H9 (cell line): ENCODE data around the gene NUP88. TPM values are rescaled to one million over a fixed set of nuclear protein-coding genes. Genes with fewer than 3 reads are reported as not detected.

ENCODE experiments used
- DNase-seq: peaks from one replicate; pipeline ENCODE4 v3.0.0-alpha.2; 2017
- H2AFZ ChIP-seq: one replicate; pipeline ENCODE4 v1.6.1; 2013; ENCODE audit warnings: mild to moderate bottlenecking, low read length, control low read depth, moderate library complexity
- H2AK5ac ChIP-seq: 2 replicates; pipeline ENCODE4 v1.6.1; 2013; ENCODE audit warnings: low read length, control low read depth, mixed read lengths; ENCODE audit not compliant: insufficient read length
- H2BK120ac ChIP-seq: one replicate; pipeline ENCODE4 v1.6.1; 2013; ENCODE audit warnings: low read depth, mild to moderate bottlenecking, low read length, control low read depth, inconsistent platforms; ENCODE audit not compliant: poor library complexity, severe bottlenecking
- H2BK12ac ChIP-seq: 2 replicates; pipeline ENCODE4 v1.6.1; 2013; ENCODE audit warnings: low read length, control low read depth, mixed read lengths, low read depth; ENCODE audit not compliant: insufficient read length
- H2BK15ac ChIP-seq: 2 replicates; pipeline ENCODE4 v1.6.1; 2013; ENCODE audit warnings: low read depth, low read length, control low read depth
- H2BK20ac ChIP-seq: one replicate; pipeline ENCODE4 v1.6.1; 2013; ENCODE audit warnings: low read depth, mild to moderate bottlenecking, low read length, control low read depth, inconsistent platforms; ENCODE audit not compliant: poor library complexity, severe bottlenecking
- H2BK5ac ChIP-seq: 2 replicates; pipeline ENCODE4 v1.6.1; 2013; ENCODE audit warnings: low read length, control low read depth, mixed read lengths; ENCODE audit not compliant: insufficient read length
- H3K14ac ChIP-seq: 2 replicates; pipeline ENCODE4 v1.6.1; 2013; ENCODE audit warnings: low read length, control low read depth; ENCODE audit not compliant: insufficient read depth
- H3K18ac ChIP-seq: 2 replicates; pipeline ENCODE4 v1.6.1; 2013; ENCODE audit warnings: low read depth, mild to moderate bottlenecking, mixed read lengths, low read length, control low read depth; ENCODE audit not compliant: insufficient read length
- H3K23ac ChIP-seq: 2 replicates; pipeline ENCODE4 v1.6.1; 2013; ENCODE audit warnings: low read length, control low read depth, mixed read lengths, low read depth; ENCODE audit not compliant: insufficient read length
- H3K23me2 ChIP-seq: 2 replicates; pipeline ENCODE4 v1.6.1; 2013; ENCODE audit warnings: low read depth, mild to moderate bottlenecking, mixed read lengths, low read length, control low read depth; ENCODE audit not compliant: insufficient read length, poor library complexity, severe bottlenecking
- H3K27ac ChIP-seq: 2 replicates; pipeline ENCODE4 v1.5.1; 2013; ENCODE audit warnings: low read length, control low read depth, mixed read lengths, low read depth; ENCODE audit not compliant: insufficient read length
- H3K27me3 ChIP-seq: 2 replicates; pipeline ENCODE4 v1.6.1; 2013; ENCODE audit warnings: low read length, control low read depth, inconsistent platforms; ENCODE audit not compliant: insufficient read depth
- H3K4ac ChIP-seq: 2 replicates; pipeline ENCODE4 v1.6.1; 2013; ENCODE audit warnings: low read depth, mild to moderate bottlenecking, control low read depth, inconsistent platforms, low read length, moderate library complexity
- H3K4me1 ChIP-seq: 2 replicates; pipeline ENCODE4 v1.6.1; 2013; ENCODE audit warnings: low read length, control low read depth, inconsistent platforms; ENCODE audit not compliant: insufficient read depth
- H3K4me2 ChIP-seq: 2 replicates; pipeline ENCODE4 v1.6.1; 2013; ENCODE audit warnings: low read length, control low read depth, mixed read lengths; ENCODE audit not compliant: insufficient read length, insufficient read depth
- H3K56ac ChIP-seq: 2 replicates; pipeline ENCODE4 v1.6.1; 2013; ENCODE audit warnings: low read depth, mild to moderate bottlenecking, mixed read lengths, low read length, control low read depth; ENCODE audit not compliant: insufficient read length
- H3K79me1 ChIP-seq: 2 replicates; pipeline ENCODE4 v1.6.1; 2013; ENCODE audit warnings: low read depth, mild to moderate bottlenecking, moderate library complexity, low read length, control low read depth, inconsistent platforms; ENCODE audit not compliant: insufficient read depth, poor library complexity, severe bottlenecking
- H3K79me2 ChIP-seq: 2 replicates; pipeline ENCODE4 v1.6.1; 2013; ENCODE audit warnings: low read length, control low read depth, inconsistent platforms; ENCODE audit not compliant: insufficient read depth
- H3K9ac ChIP-seq: 2 replicates; pipeline ENCODE4 v1.6.1; 2013; ENCODE audit warnings: low read length, control low read depth, mixed read lengths; ENCODE audit not compliant: insufficient read length; ENCODE audit errors: extremely low read depth
- H3K9me3 ChIP-seq: one replicate; pipeline ENCODE4 v1.6.1; 2013; ENCODE audit warnings: low read depth, low read length, inconsistent platforms; ENCODE audit not compliant: control insufficient read depth
- H3T11ph ChIP-seq: one replicate; pipeline ENCODE4 v1.6.1; 2013; ENCODE audit warnings: mild to moderate bottlenecking, low read length, control low read depth, inconsistent platforms
- H4K20me1 ChIP-seq: one replicate; pipeline ENCODE4 v1.6.1; 2013; ENCODE audit not compliant: control insufficient read depth, insufficient read length, insufficient read depth
- H4K5ac ChIP-seq: 2 replicates; pipeline ENCODE4 v1.6.1; 2013; ENCODE audit warnings: low read depth, mild to moderate bottlenecking, mixed read lengths, low read length, control low read depth; ENCODE audit not compliant: insufficient read length
- H4K8ac ChIP-seq: replicated peaks from 2 replicates; pipeline ENCODE4 v1.6.1; 2013; ENCODE audit warnings: low read length, control low read depth, mixed read lengths, low read depth; ENCODE audit not compliant: insufficient read length
- H4K91ac ChIP-seq: 2 replicates; pipeline ENCODE4 v1.6.1; 2013; ENCODE audit warnings: low read depth, mild to moderate bottlenecking, moderate library complexity, mixed read lengths, low read length, control low read depth; ENCODE audit not compliant: insufficient read length
- H3K27ac Mint-ChIP-seq, 3 experiments: 2 replicates in 2 of 3; 3 replicates in 1 of 3; pipeline ENCODE4 v1.8.0; 2020 to 2021; ENCODE audit warnings: mixed read lengths in 3 of 3, mild to moderate bottlenecking in 1 of 3, moderate library complexity in 1 of 3
- H3K27me3 Mint-ChIP-seq: 2 replicates; pipeline ENCODE4 v1.8.0; 2021; ENCODE audit warnings: low read depth, mild to moderate bottlenecking, moderate library complexity, mixed read lengths
- H3K36me3 Mint-ChIP-seq, 3 experiments: 2 replicates in 2 of 3; 3 replicates in 1 of 3; pipeline ENCODE4 v1.8.0; 2020 to 2021; ENCODE audit warnings: low read depth in 3 of 3, mixed read lengths in 3 of 3; ENCODE audit not compliant: insufficient read depth in 1 of 3
- H3K4me1 Mint-ChIP-seq, 2 experiments: 2 replicates each; pipeline ENCODE4 v1.8.0; 2020; ENCODE audit warnings: mixed read lengths in 2 of 2
- H3K4me3 Mint-ChIP-seq, 2 experiments: 2 replicates in 1 of 2; 3 replicates in 1 of 2; pipeline ENCODE4 v1.8.0; 2020 to 2021; ENCODE audit warnings: mild to moderate bottlenecking in 2 of 2, mixed read lengths in 2 of 2, moderate library complexity in 1 of 2
- H3K9me3 Mint-ChIP-seq, 2 experiments: 2 replicates in 1 of 2; 3 replicates in 1 of 2; pipeline ENCODE4 v1.8.0; 2020; ENCODE audit warnings: mild to moderate bottlenecking in 2 of 2, mixed read lengths in 2 of 2, moderate library complexity in 1 of 2
- CTCF ChIP-seq: fragments of 200-600 bp; sonication (generic); conservative IDR thresholded peaks from 3 replicates; pipeline ENCODE4 v1.8.0; 2021; ENCODE audit warnings: antibody characterized with exemption, mild to moderate bottlenecking
- WGBS: extraction: QIAGEN DNeasy Blood & Tissue Kit; methylation state at CpG from one replicate; pipeline ENCODE4 v1.1.7; 2013; ENCODE audit warnings: missing lambda C conversion rate, low lambda C conversion rate, mixed read lengths; ENCODE audit not compliant: insufficient read length; ENCODE audit errors: extremely low coverage; 5-methylcytosine and 5-hydroxymethylcytosine counted together
- total RNA-seq: library from RNA; stranded (reverse); gene quantifications from 2 replicates; pipeline ENCODE4 v1.2.1, GENCODE V29; 2021

Gene NUP88
- total RNA-seq, 1 experiment from 2014 or later: 98.2 TPM

GRCh38 chr17:5466295-5466694, 46.8 kb upstream of the NUP88 start:
- no peak overlapping the region for H2BK5ac ChIP-seq
- no peak overlapping the region for H3K27ac ChIP-seq
- H2BK120ac ChIP-seq: no peak overlapping the region
- H3K14ac ChIP-seq: no peak overlapping the region
- no peaks in the 10 kb centered on the region for H4K20me1 ChIP-seq
- H3T11ph ChIP-seq: no peak overlapping the region
- no peak overlapping the region for H2BK15ac ChIP-seq
- no peak for TF ChIP-seq CTCF
- no peak overlapping the region for H3K4me2 ChIP-seq
- H3K79me2 ChIP-seq: peaks cover 55% of the 10 kb centered on the region
- no peak overlapping the region for H2BK12ac ChIP-seq
- H4K8ac ChIP-seq: no peak overlapping the region
- no peak overlapping the region for H2AK5ac ChIP-seq
- H3K23ac ChIP-seq: no peak overlapping the region
- H2AFZ ChIP-seq: no peak overlapping the region
- Mint-ChIP-seq H3K36me3 (peaks cover 17 to 34% (median 22%) of the 10 kb centered on the region in 3 experiments; a peak in 6 of 7 replicates), H3K9me3 (no peaks in the 10 kb centered on the region), H3K27me3 (no peaks in the 10 kb centered on the region; the same call in 1 of the 2 replicates), H3K4me3 (peak overlapping the region; percentile 95 to 99; a peak in 3 of 5 replicates), H3K4me1 (peaks cover 22 to 23% of the 10 kb centered on the region in 2 experiments), H3K27ac (peak overlapping the region in 1 of 3 experiments; percentile 57; a peak in 1 of 7 replicates)
- no peaks in the 10 kb centered on the region for H3K27me3 ChIP-seq
- no peaks in the 10 kb centered on the region for H3K9me3 ChIP-seq
- no peak overlapping the region for H3K4ac ChIP-seq
- no peak overlapping the region for H4K91ac ChIP-seq
- H3K9ac ChIP-seq: no peak overlapping the region
- H2BK20ac ChIP-seq: no peak overlapping the region
- H3K56ac ChIP-seq: no peak overlapping the region
- DNase-seq: no peak
- H3K4me1 ChIP-seq: no peaks in the 10 kb centered on the region
- H3K23me2 ChIP-seq: peaks cover 10% of the 10 kb centered on the region
- H3K18ac ChIP-seq: no peak overlapping the region
- no CpG with 5 or more reads among the region's 4 CpGs for WGBS
- no peak overlapping the region for H4K5ac ChIP-seq
- peaks cover 2% of the 10 kb centered on the region for H3K79me1 ChIP-seq
